Stimulated activated CD8-positive, alpha-beta memory T cell treated with anti-CD3 and anti-CD28 coated beads, Interleukin-2, amount 100 ng/mL, for 48 hours (primary cell): ENCODE measurements around the gene XAB2.

Source experiments
- DNase-seq, 2 donors: peaks; one replicate each; pipeline ENCODE4 v3.0.0-alpha.2; 2020; ENCODE audit warnings: low read depth in 2 of 2

XAB2 gene

DNA sequence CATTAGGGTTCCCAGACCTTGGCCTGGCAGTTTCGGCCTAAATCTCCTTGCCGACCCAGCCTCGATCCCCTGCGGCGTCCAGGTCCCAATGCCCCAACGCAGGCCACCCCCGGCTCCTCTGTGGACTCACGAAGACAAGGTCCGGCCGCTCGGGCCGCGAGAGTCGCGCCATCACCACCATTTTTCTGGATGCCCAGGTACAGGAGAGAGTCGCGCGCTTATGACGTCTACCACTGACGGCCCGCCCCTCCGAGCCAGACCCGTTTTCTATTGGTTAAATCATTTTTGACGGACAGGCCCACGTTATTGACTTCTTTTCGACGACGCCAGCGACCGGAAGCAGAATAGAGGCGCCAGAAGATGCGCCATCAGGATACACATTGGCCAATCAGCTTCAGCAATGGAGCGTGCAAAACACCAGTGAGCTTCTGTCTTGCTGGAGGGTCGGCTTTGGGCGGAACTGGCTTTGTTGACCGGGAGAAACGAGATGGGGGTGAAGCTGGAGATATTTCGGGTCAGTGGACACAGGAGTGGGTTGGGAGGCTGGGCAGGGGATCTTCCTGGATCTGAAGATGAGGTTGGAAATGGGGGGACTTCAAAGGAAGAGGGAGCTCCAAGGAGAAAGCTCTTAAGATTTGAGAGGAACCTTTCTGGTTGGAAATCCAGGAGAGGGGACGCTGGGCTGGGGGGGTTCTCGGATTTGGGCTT is at the start of gene XAB2, which contains the start of gene PET100:
Gene XAB2 (minus strand): TSS at position 199 of the 708 bp plus-strand sequence. CDS start 18 bp downstream, at position 181.
Gene PET100 (plus strand): TSS at position 447 of the 708 bp plus-strand sequence. CDS start 41 bp downstream, at position 488.
- peak; percentile 82 to 88 for DNase-seq

DNA sequence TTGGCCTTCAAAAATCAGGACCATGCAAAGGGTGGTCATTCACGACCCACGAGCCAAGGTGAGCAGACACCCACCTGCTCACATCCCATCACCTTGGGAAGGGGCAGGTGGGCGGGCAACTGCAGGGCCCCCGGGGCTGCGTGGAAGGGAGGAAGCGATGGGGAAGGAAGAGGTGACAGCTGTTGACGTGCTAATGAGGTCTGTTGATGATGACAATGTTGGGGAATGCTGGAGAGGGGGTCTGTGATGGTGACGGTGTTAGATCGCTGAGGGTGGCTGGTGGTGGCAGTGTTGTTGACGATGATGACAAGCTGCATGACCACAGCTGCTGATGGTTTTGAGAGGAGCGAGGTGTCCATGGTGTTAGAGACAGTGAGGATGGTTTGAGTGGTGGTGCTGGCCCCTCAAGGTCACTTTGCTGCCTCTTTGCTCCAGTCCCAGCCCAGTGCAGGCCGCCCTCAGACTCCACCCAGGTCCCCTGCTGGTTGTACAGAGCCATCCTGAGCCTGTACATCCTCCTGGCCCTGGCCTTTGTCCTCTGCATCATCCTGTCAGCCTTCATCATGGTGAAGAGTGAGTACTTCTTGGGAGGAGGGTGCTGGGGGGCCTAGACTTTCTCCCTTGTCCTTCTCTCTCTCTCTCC is 48.4 kb upstream of the XAB2 start:
- no peak for DNase-seq

DNA sequence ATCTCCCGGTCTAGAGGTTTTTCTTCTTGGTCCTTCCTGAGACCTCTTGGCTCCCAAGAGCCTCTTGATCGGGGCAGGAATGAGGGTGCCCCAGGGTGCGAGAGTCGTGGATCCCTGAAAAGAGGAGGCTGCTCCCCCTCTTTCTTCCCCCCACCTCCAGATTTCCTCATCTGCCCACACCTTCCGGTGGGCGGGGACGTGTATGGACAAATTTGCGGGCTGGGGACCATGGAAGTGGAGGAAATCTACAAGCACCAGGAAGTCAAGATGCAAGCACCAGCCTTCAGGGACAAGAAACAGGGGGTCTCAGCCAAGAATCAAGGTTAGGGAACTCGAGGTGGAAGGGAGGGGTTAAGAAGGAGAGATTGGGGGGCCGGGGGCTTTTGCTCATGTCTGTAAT is 47.5 kb upstream of the XAB2 start, which contains the start of gene MCEMP1:
Gene MCEMP1 (plus strand): TSS at position 237 of the 400 bp plus-strand sequence. CDS start 31 bp downstream, at position 268.
- no peak for DNase-seq

DNA sequence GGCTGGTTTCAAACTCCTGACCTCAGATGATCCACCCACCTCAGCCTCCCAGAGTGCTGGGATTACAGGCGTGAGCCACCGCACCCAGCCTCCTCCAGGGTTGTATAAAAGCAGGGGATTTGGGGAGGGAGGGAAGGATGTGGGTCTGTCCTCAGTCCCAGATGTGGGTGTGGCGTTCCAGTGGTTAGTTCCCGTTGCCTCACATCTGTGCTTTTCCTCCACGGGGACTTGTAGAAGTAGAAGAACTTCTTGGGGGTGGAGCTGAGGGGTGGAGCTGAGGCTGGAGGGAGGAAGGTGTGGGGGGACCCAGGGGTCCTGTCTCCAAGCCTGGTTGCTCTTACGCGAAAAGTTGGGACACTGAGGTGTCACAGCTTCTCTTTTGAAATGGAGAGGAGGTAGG is 47.0 kb upstream of the XAB2 start:
- DNase-seq: no peak

DNA sequence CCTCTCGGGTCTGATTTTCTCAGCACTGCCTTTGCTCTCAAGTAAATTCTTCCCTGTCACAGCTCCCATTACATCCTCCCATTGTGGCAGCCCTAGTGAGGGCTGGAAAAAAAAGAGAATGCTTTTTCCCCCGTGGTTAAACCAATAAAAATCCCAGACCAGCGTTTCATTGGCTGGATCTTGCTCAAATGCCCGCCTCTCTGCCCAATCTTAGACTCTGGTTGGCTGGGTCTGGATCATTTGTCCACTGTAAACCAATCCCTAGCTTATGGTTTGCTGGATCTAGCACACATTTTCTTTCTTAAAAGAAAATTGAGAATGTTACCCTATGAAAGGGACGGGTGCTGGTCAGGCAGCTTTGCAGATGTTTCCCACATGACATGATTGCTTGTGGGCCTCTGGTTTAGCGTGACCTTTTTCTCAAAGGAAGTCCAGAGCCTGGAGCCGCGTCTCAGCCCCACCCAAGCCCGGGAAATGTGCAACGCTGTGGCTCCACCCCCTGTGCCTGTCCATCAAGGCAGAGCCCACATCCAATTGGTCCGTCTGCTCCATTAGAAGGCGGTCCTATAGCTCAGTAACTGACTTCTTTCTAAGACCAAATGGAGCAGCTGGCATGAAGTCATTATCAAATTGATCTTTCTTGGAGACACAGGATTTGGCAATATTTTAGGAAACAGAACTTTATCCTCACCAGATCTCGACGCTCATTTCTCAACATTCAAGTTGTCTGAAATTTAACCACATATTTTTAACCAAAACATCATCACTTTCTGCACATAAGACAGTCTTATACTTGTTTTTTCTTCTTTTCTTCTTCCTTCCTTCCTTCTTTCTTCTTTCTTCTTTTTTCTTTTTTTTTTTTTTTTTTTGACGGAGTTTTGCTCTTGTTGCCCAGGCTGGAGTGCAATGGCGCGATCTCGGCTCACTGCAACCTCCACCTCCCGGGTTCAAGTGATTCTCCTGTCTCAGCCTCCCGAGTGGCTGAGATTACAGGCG is 45.0 kb upstream of the XAB2 start:
- DNase-seq: no peak

DNA sequence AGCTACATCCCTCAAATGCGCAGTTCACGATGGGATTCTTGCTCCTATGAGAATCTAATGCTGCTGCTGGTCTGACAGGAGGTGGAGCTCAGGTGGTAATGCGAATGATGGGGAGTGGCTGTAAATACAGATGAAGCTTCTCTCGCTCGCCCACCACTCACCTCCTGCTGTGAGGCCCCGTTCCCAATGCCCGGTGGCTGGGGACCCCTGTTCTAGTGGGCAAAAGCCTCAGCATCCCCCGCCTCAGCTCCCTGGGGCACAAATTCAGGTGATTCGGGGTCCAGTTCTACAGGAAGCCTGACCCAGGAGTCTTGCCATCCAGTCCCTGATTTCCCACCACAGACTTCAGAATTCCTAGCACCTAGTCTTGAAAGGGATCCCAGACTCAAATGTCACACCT is 43.2 kb upstream of the XAB2 start:
- no peak for DNase-seq

DNA sequence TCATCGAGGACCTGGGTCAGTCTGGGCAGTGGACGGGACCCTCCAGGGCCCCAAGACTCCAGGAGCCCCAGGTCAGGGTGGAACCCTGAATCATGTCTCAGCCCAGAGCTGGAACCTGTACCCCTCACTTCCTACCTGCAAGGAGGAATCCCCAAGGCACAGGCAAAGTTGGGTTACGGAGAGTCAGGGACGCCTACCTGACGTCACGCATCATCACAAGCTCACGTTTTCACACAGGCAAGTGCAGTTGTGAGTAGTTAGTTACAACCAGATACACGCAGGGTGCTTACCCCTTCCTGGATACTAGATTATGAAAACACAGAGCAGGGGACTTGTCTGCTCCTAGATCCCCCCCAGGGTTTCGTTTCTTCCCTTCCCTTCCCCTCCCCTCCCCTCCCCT is 41.4 kb upstream of the XAB2 start:
- DNase-seq: no peak

DNA sequence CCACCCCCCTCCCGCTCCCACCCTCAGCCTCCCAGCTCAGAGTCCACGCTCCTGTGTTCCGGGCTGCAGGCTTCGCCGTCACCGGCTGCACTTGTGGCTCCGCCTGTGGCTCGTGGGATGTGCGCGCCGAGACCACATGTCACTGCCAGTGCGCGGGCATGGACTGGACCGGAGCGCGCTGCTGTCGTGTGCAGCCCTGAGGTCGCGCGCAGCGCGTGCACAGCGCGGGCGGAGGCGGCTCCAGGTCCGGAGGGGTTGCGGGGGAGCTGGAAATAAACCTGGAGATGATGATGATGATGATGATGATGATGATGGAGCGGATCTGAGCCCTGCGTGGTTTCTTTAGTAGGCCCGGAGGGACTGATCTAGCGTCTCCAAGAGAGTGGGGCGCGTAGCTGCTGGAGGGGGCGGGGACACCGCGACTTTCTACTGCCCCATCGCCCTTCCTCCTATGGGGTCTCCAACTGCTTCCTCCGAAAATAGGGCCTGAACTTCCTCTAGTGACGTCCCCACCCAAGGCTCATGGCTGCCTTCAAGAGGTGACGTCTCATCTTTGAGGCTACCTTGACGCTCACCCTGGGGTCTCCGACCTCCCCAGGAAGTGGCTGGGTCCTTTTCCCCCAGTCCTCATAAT is 40.9 kb upstream of the XAB2 start:
- no peak for DNase-seq

DNA sequence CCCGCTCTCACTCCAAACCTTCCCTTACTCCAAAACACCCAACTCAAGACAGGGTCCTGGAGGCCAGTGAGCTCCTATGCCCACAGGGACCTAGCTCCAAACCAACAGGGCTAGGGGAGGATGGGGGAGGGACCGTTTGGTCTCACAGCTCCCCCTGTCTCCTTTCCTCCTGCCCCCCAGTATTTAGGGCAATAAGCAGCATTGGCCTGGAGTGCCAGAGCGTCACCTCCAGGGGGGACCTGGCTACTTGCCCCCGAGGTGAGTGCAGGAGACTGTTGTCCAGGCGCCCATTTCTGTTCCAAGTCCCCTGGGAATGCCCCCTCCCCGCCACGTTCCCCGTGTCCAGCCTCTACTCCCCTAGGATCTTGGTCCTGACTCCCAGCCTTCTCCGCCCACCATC is 40.3 kb upstream of the XAB2 start:
- no peak for DNase-seq

DNA sequence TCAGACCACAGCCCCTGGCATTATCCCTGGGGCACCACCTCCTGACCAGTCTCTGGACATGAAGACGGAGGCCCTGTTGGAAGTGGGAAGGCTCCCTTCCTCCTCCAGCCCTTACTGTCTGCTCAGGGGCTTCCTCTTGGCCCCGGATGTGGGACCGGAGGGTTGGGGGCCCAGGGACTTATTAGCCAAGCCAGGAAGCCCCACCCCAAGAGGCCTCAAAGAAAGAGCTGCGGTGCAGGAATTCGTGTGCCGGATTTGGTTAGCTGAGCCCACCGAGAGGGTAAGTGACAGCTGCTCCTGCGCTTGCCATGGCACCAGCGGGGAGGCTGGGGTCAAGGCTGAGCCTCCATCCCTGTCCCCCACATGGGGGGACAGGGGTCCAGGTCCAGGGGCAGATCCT is 39.5 kb upstream of the XAB2 start, which contains the start of gene RETN:
Gene RETN (plus strand): TSS at position 208 of the 400 bp plus-strand sequence. CDS start 278 bp downstream, outside the sequence.
- DNase-seq: no peak

DNA sequence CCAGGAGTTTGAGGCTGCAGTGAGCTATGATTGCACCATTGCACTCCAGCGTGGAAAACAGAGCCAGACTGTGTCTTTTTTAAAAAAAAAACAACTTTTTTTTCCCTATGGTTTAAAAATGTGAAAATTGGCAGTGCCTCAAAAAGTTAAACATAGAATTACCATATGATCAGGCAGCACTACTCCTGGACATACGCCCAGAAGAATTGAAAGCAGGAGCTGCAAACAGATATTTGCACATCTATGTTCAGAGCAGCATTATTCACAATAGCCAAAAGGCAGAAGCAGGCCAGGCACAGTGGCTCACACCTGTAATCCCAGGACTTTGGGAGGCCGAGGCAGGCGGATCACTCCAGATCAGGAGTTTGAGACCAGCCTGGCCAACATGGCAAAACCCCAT is 35.7 kb upstream of the XAB2 start:
- DNase-seq: no peak

DNA sequence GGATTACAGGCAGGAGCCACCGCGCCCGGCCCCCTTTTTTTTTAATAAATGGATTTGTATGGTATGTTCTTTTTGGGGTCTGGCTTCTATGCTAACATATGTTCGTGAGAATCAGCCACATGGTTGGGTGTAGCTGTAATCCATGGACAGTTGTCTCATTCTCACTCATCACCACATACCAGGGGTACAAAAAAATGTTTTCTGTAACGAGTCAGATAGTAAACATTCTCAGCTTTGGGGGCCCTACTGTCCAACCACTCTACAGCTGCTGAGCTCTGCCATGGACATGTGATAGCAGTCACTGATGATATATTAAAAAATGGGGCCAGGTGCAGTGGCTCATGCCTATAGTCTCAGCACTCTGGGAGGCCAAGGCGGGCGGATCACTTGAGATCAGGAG is 34.4 kb upstream of the XAB2 start:
- DNase-seq: no peak

DNA sequence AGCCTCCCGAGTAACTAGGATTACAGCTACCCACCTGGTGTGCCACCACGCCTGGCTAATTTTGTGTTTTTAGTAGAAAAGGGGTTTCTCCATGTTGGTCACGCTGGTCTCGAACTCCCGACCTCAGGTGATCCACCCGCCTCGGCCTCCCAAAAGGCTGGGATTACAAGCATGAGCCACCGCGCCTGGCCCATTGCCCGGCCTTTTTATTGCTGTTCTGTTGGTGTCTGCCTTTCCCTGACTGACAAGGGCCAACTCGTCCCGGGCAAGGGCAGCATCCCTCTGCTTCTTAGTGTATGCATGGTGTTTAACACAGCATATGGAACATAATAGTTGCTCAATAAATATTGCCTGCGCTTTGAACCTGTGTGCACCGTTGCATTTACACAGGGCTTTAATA is 33.3 kb upstream of the XAB2 start:
- DNase-seq: no peak

DNA sequence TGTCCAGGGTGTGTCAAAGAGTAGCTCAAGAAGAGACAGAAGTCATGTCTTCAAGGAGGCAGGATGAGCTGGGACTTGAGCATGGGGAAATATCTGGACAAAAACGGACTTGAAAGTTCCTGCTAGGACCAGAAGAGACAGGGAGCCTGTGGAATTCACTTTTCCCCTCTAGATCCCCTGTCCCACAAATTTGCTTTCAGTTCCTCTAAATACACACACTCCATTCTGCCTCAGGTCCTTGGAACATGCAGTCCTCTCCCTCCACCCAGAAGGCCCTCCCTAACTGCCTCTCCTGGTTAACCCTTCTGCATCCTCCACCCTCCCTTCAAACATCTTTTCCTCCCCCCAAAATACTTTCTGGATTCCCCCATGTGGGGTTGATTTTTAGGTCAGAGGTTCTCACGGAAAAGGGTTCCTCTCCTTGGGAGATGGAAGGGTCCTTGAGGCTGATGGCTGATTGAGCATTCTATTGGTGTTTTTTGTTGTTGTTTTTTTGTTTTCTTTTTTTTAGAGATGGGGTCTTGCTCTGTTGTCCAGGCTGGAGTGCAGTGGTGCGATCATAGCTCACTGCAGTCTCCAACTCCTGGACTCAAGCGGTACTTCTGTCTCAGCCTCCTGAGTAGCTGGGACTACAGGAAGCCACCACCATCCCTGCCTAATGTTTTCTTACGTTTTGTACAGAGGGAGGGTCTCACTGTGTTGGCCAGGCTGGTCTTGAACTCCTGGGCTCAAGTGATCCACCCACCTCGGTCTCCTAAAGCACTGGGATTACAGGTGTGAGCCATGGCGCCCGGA is 32.6 kb upstream of the XAB2 start:
- DNase-seq: no peak

DNA sequence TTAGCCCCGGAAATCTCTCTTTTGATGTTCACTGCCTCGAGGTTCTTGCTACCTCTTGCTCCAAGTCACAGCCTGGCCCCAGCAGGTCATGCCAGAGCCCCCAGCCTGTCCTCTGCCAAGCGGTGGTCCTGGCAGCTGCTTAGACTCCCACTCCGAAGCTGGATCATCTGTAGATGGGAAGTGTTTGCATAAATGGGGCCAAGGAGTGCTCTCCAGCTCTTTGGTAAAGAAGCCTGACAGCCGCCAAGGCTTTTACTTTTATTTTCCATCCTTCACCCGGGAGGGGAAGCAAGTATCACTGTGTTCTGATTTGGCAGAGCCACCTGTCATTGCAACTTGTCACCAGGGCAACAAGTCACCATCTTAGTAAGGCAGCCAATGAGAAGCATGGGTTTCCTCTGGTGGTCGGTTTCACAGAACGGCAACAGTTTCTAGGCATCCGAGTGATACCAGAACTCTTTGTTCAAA is 28.9 kb upstream of the XAB2 start:
- no peak for DNase-seq

DNA sequence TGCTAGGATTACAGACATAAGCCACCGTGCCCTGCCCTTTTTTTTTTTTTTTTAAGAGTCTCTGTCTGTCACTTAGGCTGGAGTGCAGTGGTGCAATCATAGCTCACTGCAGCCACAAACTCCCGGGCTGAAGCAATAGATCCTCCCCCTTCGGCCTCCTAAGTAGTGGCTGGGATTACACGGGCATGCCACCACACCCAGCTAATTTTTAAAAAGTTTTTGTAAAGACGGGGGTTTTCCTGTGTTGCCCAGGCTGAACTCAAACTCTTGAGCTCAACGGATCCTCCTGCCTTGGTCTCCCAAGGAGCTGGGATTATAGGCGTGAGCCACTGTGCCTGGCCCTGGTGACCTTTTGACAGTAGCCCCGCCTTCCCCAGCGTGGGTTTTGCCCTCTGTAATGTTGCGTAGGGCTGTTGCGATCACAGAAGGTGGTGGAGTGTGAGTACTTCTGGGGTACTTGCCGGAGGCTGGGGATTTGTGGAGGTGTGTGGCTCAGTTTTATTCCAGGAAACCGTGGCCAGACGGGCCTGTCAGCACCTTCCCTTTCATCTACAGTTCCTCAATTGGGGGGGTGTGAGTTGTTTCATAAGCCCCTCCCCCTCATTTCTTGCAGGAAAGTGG is 27.9 kb upstream of the XAB2 start:
- no peak for DNase-seq

DNA sequence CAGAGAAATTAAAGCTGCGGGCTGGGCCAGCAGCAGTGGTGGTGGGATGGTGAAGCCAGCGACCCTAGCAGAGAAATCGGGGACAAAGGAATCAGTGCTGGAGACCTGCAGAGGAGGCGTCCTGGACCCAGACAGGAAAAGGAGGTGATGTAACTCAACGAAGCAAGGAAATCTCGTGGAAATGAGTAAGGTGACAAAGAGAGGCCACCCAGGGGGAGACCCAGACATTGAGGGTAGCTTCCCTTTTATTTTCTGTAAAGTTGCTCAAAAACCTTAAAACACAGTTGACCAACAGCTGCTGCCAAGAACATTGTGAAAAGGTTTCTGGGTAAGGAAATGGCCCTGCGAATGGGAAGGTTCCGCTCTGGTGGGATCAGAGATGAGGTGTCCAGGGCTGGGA is 26.2 kb upstream of the XAB2 start:
- DNase-seq: no peak

DNA sequence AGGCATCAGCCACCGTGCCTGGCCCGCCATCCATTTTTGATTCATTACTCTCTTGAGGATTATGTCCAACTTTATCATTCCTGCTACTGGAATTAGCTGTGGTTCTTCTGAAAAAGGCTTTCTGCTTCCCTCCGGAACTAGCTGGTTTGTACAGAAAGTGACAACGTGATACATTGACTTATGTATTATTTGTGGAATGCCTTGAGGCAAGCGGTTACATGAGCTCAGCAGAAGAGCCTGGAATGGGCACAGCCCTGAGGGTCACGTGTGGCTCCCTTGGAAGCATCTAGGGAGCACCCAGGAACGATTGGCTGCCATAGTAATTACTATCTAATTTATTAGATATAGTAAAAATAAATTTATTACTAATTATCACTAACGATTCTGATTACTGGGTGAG is 25.1 kb upstream of the XAB2 start:
- DNase-seq: no peak

DNA sequence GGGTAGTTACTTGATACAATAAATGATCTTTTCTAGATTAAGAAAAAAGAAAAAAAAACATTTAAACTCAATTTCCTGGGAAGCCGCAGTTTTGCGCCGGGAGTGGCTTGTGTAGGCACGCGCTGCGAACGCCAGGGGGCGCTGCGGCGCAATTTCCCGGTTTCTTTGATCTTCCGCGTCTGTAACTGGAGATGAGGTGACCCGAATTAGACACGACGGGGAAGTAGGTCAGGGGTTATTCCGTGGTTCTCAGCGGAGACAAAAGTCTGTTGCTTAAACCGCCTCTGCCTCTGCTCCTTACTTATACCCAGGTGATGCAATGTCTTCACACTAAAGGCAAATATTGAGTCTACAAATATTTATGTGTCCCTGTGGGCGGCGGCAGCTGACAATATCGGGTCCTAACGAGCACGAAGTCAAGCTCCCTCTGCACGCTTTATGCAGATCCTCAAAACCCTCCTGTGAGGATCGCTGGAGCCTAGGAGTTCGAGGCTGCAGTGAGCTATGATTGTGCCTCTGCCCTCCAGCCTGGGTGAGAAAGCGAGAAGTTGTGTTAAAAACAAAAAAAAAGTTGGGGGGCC is 22.8 kb upstream of the XAB2 start:
- DNase-seq: peak; percentile 70 to 79

DNA sequence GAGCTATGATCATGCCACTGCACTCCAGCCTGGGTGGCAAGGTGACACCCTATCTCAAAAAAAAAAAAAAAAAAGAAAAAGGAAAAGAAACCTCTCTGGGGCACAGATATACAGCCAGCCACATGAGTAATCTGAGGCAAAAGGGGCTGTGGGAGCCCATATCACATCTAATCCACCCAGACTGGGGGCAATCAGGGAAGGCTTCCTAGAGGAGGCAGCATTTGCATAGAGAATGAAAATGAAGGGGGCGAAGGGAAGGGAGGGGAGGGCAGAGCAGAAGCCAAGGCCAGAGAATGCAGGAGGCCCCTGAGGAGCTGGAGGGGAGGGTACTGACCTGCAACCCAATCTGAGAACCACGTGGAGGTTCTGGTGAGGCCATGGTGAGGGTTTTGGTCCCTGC is 20.8 kb upstream of the XAB2 start:
- DNase-seq: no peak
